Ascending aorta (tissue), 2 donors: ENCODE data around the gene ASB5. TPM values are rescaled to one million over a fixed set of nuclear protein-coding genes. Genes with fewer than 3 reads are reported as not detected.

ENCODE experiments used
- DNase-seq, 2 donors: peaks; one replicate each; pipeline ENCODE4 v3.0.0-alpha.2; 2019; ENCODE audit warnings: low spot score in 2 of 2
- H3K27ac ChIP-seq, 2 donors: fragments of 200-600 bp; sonication (generic); one replicate each; pipeline ENCODE4 v1.5.1; 2016 to 2017; ENCODE audit warnings: mild to moderate bottlenecking in 1 of 2
- H3K27me3 ChIP-seq: fragments of 200-600 bp; sonication (generic); one replicate; pipeline ENCODE4 v1.5.1; 2017
- H3K36me3 ChIP-seq, 2 donors: fragments of 200-600 bp; sonication (generic); one replicate each; pipeline ENCODE4 v1.5.1; 2016
- H3K4me1 ChIP-seq, 2 donors: fragments of 200-600 bp; sonication (generic); one replicate each; pipeline ENCODE4 v1.5.1; 2016 to 2017; ENCODE audit warnings: mild to moderate bottlenecking in 1 of 2
- H3K4me3 ChIP-seq, 2 donors: fragments of 200-600 bp; sonication (generic); one replicate each; pipeline ENCODE4 v1.5.1; 2016 to 2017; ENCODE audit warnings: mild to moderate bottlenecking in 1 of 2
- H3K9me3 ChIP-seq, 2 donors: fragments of 200-600 bp; sonication (generic); one replicate each; pipeline ENCODE4 v1.5.1; 2016
- intact Hi-C: fragments of 100-400 bp; cut with DNase I; formaldehyde crosslinking; loops from one replicate; pipeline ENCODE4 v1.15.1; 2023
- total RNA-seq: library from RNA; depleted of rRNA; stranded (reverse); fragments of >200 nt; gene quantifications from one replicate; pipeline ENCODE4 v1.1.0, GENCODE V29; 2016
- TF ChIP-seq, protein P1 (sequence below), 3 experiments: fragments of 200-600 bp in 2 of 3; fragments of 450-650 bp in 1 of 3; sonication (generic) in 2 of 3; IDR thresholded peaks; one replicate each; pipeline ENCODE4 v1.5.1; 2016 to 2019; ENCODE audit warnings: antibody characterized with exemption in 3 of 3, mild to moderate bottlenecking in 1 of 3, moderate library complexity in 1 of 3

The ASB5 gene
- total RNA-seq, 1 donor from 2014 or later: not detected

DNA sequence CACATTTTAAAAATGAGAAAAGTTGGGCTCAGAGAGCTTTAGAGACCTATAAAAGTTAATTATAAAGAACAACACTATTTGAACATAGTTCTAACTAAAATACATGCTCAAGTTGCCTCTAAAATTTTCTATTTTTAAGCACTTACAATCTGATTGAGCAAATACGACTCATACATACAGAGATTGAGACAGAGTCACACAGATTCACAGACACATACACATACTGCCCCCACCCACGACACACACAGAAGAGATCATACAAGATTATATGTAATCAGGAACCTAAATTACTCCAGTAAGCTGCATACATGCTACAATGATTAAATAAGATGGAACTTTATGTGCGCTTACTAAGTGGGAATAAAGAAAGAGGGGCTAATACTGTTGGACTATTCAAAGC, 2.7 kb upstream of the ASB5 start:
- H3K27ac ChIP-seq: no peak overlapping the region
- no peak overlapping the region for H3K4me3 ChIP-seq
- H3K9me3 ChIP-seq: no peaks in the 10 kb centered on the region
- intact Hi-C loops: no loop called here
- DNase-seq: no peak
- no peaks in the 10 kb centered on the region for H3K36me3 ChIP-seq
- H3K4me1 ChIP-seq: no peaks in the 10 kb centered on the region
- no peaks in the 10 kb centered on the region for H3K27me3 ChIP-seq
- TF ChIP-seq, protein P1, sequence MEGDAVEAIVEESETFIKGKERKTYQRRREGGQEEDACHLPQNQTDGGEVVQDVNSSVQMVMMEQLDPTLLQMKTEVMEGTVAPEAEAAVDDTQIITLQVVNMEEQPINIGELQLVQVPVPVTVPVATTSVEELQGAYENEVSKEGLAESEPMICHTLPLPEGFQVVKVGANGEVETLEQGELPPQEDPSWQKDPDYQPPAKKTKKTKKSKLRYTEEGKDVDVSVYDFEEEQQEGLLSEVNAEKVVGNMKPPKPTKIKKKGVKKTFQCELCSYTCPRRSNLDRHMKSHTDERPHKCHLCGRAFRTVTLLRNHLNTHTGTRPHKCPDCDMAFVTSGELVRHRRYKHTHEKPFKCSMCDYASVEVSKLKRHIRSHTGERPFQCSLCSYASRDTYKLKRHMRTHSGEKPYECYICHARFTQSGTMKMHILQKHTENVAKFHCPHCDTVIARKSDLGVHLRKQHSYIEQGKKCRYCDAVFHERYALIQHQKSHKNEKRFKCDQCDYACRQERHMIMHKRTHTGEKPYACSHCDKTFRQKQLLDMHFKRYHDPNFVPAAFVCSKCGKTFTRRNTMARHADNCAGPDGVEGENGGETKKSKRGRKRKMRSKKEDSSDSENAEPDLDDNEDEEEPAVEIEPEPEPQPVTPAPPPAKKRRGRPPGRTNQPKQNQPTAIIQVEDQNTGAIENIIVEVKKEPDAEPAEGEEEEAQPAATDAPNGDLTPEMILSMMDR (IDR thresholded peaks at IDR 0.05): no peak

- intact Hi-C loops: no loop called here
- no peak for DNase-seq
These were observed 1.6 kb upstream of the ASB5 start for GRCh38 chr4:176270669-176271068.

GRCh38 chr4:176266026-176266425, 3.0 kb downstream of the ASB5 start:
- Histone ChIP-seq H3K36me3 (no peaks in the 10 kb centered on the region), H3K27me3 (no peaks in the 10 kb centered on the region), H3K9me3 (no peaks in the 10 kb centered on the region), H3K4me3 (no peak overlapping the region), H3K27ac (no peak overlapping the region), H3K4me1 (no peaks in the 10 kb centered on the region)
- TF ChIP-seq, protein P1 (IDR thresholded peaks at IDR 0.05): no peak
- intact Hi-C loops: no loop called here
- DNase-seq: no peak

More at GRCh38 chr4:176270669-176271068, 1.6 kb upstream of the ASB5 start:
- H3K27ac ChIP-seq: no peak overlapping the region
- no peak overlapping the region for H3K4me3 ChIP-seq
- no peaks in the 10 kb centered on the region for H3K27me3 ChIP-seq
- no peaks in the 10 kb centered on the region for H3K36me3 ChIP-seq
- TF ChIP-seq, protein P1 (IDR thresholded peaks at IDR 0.05): no peak
- no peaks in the 10 kb centered on the region for H3K9me3 ChIP-seq
- H3K4me1 ChIP-seq: no peaks in the 10 kb centered on the region

GRCh38 chr4:176262243-176262642, 6.8 kb downstream of the ASB5 start:
- Histone ChIP-seq H3K27ac (no peak overlapping the region), H3K36me3 (no peaks in the 10 kb centered on the region), H3K4me1 (no peaks in the 10 kb centered on the region), H3K9me3 (no peaks in the 10 kb centered on the region), H3K4me3 (no peak overlapping the region), H3K27me3 (no peaks in the 10 kb centered on the region)
- DNase-seq: no peak
- intact Hi-C loops: no loop called here
- TF ChIP-seq, protein P1 (IDR thresholded peaks at IDR 0.05): no peak

DNA sequence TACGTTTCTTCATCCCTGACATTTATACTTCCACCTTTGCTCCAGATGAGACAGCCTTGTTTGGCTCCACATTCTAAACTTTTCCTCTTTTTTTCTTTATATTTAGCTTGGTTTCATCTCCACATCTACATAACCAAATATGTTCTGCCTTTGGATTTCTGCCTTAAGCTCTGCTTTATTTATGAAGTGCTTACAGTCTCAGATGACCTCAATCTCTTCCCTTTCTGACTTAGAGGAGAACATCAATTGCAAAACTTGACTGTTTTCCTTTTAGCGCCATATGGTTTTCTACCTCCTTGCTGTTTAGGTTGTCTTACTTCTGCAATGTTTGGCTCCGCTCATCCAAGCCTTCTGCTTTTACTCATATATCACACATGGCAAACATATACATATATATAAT, 7.5 kb downstream of the ASB5 start:
- intact Hi-C loops: no loop called here
- Histone ChIP-seq H3K27ac (no peak overlapping the region), H3K4me1 (peaks cover 0 to 2% of the 10 kb centered on the region in 2 donors), H3K4me3 (no peak overlapping the region), H3K36me3 (no peaks in the 10 kb centered on the region), H3K9me3 (no peaks in the 10 kb centered on the region), H3K27me3 (no peaks in the 10 kb centered on the region)
- TF ChIP-seq, protein P1 (IDR thresholded peaks at IDR 0.05): no peak
- DNase-seq: no peak

- Histone ChIP-seq H3K9me3 (no peaks in the 10 kb centered on the region), H3K4me1 (peaks cover 0 to 2% of the 10 kb centered on the region in 2 donors), H3K4me3 (no peak overlapping the region), H3K27me3 (no peaks in the 10 kb centered on the region), H3K36me3 (no peaks in the 10 kb centered on the region), H3K27ac (no peak overlapping the region)
- DNase-seq: no peak
- TF ChIP-seq, protein P1 (IDR thresholded peaks at IDR 0.05): no peak
- intact Hi-C loops: no loop called here
These were observed 8.0 kb downstream of the ASB5 start for GRCh38 chr4:176261018-176261417.
